Lung (tissue), 12 donors: Measurements from ENCODE around the gene ZNF620. TPM values are rescaled to one million over a fixed set of nuclear protein-coding genes. Genes with fewer than 3 reads are reported as not detected.

Experiments used
- ATAC-seq: fragments of 200-7000 bp; cut with Tn5 transposase; one replicate; pipeline ENCODE4 v1.9.1; 2020; ENCODE audit warnings: moderate number of reproducible peaks; ENCODE audit not compliant: insufficient read depth, low FRiP score
- DNase-seq, 3 donors: peaks; one replicate each; pipeline ENCODE4 v3.0.0-alpha.2; 2013 to 2017
- H3K27ac ChIP-seq, 2 donors: one replicate each; pipeline ENCODE4 v1.5.1; 2013; ENCODE audit warnings: mild to moderate bottlenecking in 2 of 2, moderate library complexity in 2 of 2, control low read depth in 1 of 2, inconsistent platforms in 1 of 2, low read depth in 1 of 2, low read length in 1 of 2
- H3K27me3 ChIP-seq, 3 donors: one replicate each; pipeline ENCODE4 v1.5.1; 2013; ENCODE audit warnings: low read length in 2 of 3; ENCODE audit not compliant: control insufficient read depth in 3 of 3, insufficient read depth in 3 of 3
- H3K36me3 ChIP-seq, 4 donors: one replicate each; pipeline ENCODE4 v1.5.1; 2013; ENCODE audit warnings: low read length in 4 of 4, mild to moderate bottlenecking in 1 of 4, moderate library complexity in 1 of 4; ENCODE audit not compliant: control insufficient read depth in 4 of 4, insufficient read depth in 4 of 4
- H3K4me1 ChIP-seq, 5 donors: one replicate each; pipeline ENCODE4 v1.5.1; 2013; ENCODE audit warnings: low read length in 5 of 5, mild to moderate bottlenecking in 2 of 5, moderate library complexity in 1 of 5; ENCODE audit not compliant: control insufficient read depth in 5 of 5, insufficient read depth in 5 of 5
- H3K4me3 ChIP-seq: one replicate; pipeline ENCODE4 v1.5.1; 2013; ENCODE audit warnings: mild to moderate bottlenecking, control low read depth, moderate library complexity
- H3K9ac ChIP-seq, 2 donors: one replicate each; pipeline ENCODE4 v1.5.1; 2013; ENCODE audit warnings: low read length in 2 of 2, control low read depth in 1 of 2; ENCODE audit not compliant: insufficient read depth in 1 of 2
- H3K9me3 ChIP-seq, 4 donors: one replicate each; pipeline ENCODE4 v1.5.1; 2013; ENCODE audit warnings: low read length in 3 of 4, mild to moderate bottlenecking in 1 of 4, moderate library complexity in 1 of 4; ENCODE audit not compliant: control insufficient read depth in 4 of 4, insufficient read depth in 3 of 4
- CTCF ChIP-seq: IDR thresholded peaks from 2 replicates; pipeline ENCODE4 v1.5.1; 2012; ENCODE audit warnings: mild to moderate bottlenecking; ENCODE audit errors: control extremely low read depth, extremely low read depth
- WGBS, 2 donors: extraction: QIAGEN DNeasy Blood & Tissue Kit; methylation state at CpG; one replicate each; pipeline ENCODE4 v1.1.7; 2013; 5-methylcytosine and 5-hydroxymethylcytosine counted together
- polyA plus RNA-seq, 2 donors: library from polyadenylated mRNA; stranded (reverse); fragments of 200-250 nt; gene quantifications; one replicate each; pipeline ENCODE4 v1.2.1, GENCODE V29; 2013
- total RNA-seq, 2 donors: library from RNA; depleted of rRNA in 1 of 2; stranded (reverse); fragments of >200 nt in 1 of 2; gene quantifications; one replicate each; pipeline ENCODE4 v1.2.1, GENCODE V29; 2014 to 2021
- donor health status: control.
- donor health status: control.
- donor health status: Bipolar disorder and iron deficiency.
- donor health status: healthy.
- donor health status: DM: yes; HTN: yes; CAD: no.

The ZNF620 gene
- total and polyA plus RNA-seq, 4 donors: 2.0 to 10.7 (median 4.5) TPM

DNA sequence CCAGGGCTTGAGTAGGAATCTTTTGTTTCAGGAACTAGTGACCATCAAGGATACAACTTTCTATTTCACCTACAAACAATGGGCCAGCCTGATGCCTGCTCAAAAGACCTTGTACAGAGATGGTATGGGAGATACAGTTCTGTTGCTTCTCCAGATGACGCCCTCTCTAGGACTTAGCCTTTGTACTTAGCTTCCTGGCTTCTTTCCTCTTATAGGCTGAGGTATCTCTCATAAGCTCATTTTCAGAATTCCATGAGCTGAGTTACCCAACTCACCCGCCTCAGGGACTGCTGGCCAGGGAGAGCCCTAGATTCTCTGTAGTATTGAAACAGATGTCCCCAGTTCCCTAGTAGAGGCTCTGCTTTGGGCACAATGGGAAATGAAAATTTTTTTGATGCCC, 8.6 kb upstream of the ZNF620 start:
- no peak for TF ChIP-seq CTCF
- Histone ChIP-seq H3K36me3 (no peaks in the 10 kb centered on the region), H3K9me3 (no peaks in the 10 kb centered on the region), H3K27me3 (no peaks in the 10 kb centered on the region), H3K4me3 (no peak overlapping the region), H3K4me1 (no peaks in the 10 kb centered on the region), H3K9ac (no peak overlapping the region), H3K27ac (no peak overlapping the region)
- DNase-seq: no peak
- ATAC-seq: no peak
- WGBS, 2 donors: 91 to 96% methylated on average over 2 of the region's 2 CpGs

DNA sequence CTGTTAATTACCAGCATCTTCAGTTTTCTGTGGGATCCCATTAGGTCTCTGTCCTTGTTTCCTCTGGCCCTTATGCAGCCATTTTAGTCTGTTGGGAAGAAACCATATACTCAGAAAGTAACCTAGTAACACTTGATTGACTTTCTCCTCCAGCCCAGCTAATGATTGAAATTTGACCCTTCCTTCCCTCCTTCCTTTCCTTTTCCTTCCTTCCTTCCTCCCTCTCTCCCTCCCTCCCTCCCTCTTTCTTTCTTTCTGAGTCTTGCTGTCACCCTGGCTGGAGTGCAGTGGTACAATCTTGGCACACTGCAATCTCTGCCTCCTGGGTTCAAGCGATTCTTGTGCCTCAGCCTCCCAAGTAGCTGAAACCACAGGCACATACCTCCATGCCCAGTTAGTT, 5.9 kb upstream of the ZNF620 start:
- no peaks in the 10 kb centered on the region for H3K9me3 ChIP-seq
- TF ChIP-seq CTCF: no peak
- no peak overlapping the region for H3K4me3 ChIP-seq
- H3K9ac ChIP-seq: no peak overlapping the region
- ATAC-seq: no peak
- no peaks in the 10 kb centered on the region for H3K27me3 ChIP-seq
- DNase-seq: no peak
- H3K36me3 ChIP-seq: no peaks in the 10 kb centered on the region
- WGBS, 2 donors: 96% methylated on average over 1 of the region's 1 CpG
- no peak overlapping the region for H3K27ac ChIP-seq
- peaks cover 0 to 7% (median 0%) of the 10 kb centered on the region in 5 donors for H3K4me1 ChIP-seq

DNA sequence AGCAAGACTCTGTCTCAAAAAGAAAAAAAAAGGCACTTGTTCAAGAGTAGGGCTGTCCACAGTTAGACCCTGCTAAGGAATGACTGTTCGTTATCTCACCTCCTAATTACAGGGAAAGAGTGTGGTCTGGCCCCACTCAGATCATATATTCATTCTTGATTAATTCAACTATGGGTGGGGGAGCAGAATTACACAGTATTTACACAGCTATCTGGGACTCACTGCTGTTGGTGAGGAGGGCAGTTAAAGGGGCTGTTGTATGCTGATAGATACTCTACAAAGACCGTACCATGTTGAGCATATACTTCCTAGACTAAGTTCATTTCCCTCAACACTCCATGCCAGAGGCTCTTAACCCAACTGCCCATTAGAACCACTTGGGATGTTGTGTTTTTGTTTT, 3.8 kb upstream of the ZNF620 start:
- 92 to 94% methylated on average over 2 of the region's 2 CpGs for WGBS, 2 donors
- Histone ChIP-seq H3K36me3 (no peaks in the 10 kb centered on the region), H3K9ac (no peak overlapping the region), H3K4me1 (peaks cover 0 to 11% (median 7%) of the 10 kb centered on the region in 5 donors), H3K4me3 (no peak overlapping the region), H3K27ac (no peak overlapping the region), H3K27me3 (no peaks in the 10 kb centered on the region), H3K9me3 (no peaks in the 10 kb centered on the region)
- no peak for ATAC-seq
- no peak for DNase-seq
- TF ChIP-seq CTCF: no peak

- Histone ChIP-seq H3K27me3 (no peaks in the 10 kb centered on the region), H3K27ac (peak overlapping the region; percentile 68 to 77), H3K9me3 (no peaks in the 10 kb centered on the region), H3K9ac (no peak overlapping the region), H3K4me1 (peaks cover 0 to 11% (median 7%) of the 10 kb centered on the region in 5 donors), H3K4me3 (no peak overlapping the region), H3K36me3 (no peaks in the 10 kb centered on the region)
- TF ChIP-seq CTCF: no peak
- peak; percentile 61 for ATAC-seq
- 72 to 77% methylated on average over 5 of the region's 5 CpGs for WGBS, 2 donors
- DNase-seq: no peak
Observed at GRCh38 chr3:40504636-40505430, 1.0 kb upstream of the ZNF620 start.
